Liver (tissue), 9 donors: ENCODE results near the gene FBXL13. TPM values are rescaled to one million over a fixed set of nuclear protein-coding genes. Genes with fewer than 3 reads are reported as not detected.

Experiments used
- DNase-seq: peaks from one replicate; pipeline ENCODE4 v3.0.0-alpha.2; 2017; ENCODE audit warnings: low spot score
- H3K27ac ChIP-seq, 2 donors: one replicate each; pipeline ENCODE4 v1.7.0; 2013; ENCODE audit warnings: inconsistent platforms in 2 of 2, low read length in 2 of 2, control low read depth in 1 of 2, low read depth in 1 of 2, mild to moderate bottlenecking in 1 of 2
- H3K27me3 ChIP-seq, 4 donors: one replicate each; pipeline versions ENCODE4 v1.6.1 to v1.7.0; 2013; ENCODE audit warnings: low read length in 3 of 4, inconsistent platforms in 1 of 4, mild to moderate bottlenecking in 1 of 4, moderate library complexity in 1 of 4; ENCODE audit not compliant: control insufficient read depth in 4 of 4, insufficient read depth in 4 of 4
- H3K36me3 ChIP-seq, 4 donors: one replicate each; pipeline versions ENCODE4 v1.6.1 to v1.7.0; 2013; ENCODE audit warnings: low read length in 3 of 4, mild to moderate bottlenecking in 3 of 4, low read depth in 1 of 4, moderate library complexity in 1 of 4; ENCODE audit not compliant: control insufficient read depth in 4 of 4, insufficient read depth in 3 of 4
- H3K4me1 ChIP-seq, 4 donors: one replicate each; pipeline versions ENCODE4 v1.6.1 to v1.7.0; 2013; ENCODE audit warnings: low read length in 3 of 4, mild to moderate bottlenecking in 3 of 4, moderate library complexity in 1 of 4; ENCODE audit not compliant: control insufficient read depth in 4 of 4, insufficient read depth in 4 of 4
- H3K4me3 ChIP-seq, 3 donors: one replicate each; pipeline versions ENCODE4 v1.6.1 to v1.7.0; 2013; ENCODE audit warnings: low read length in 3 of 3, control low read depth in 1 of 3, low read depth in 1 of 3, mild to moderate bottlenecking in 1 of 3
- H3K9ac ChIP-seq, 2 donors: one replicate each; pipeline ENCODE4 v1.7.0; 2013; ENCODE audit warnings: low read length in 2 of 2, mild to moderate bottlenecking in 2 of 2, moderate library complexity in 2 of 2, control low read depth in 1 of 2, low read depth in 1 of 2
- H3K9me3 ChIP-seq, 4 donors: one replicate each; pipeline versions ENCODE4 v1.6.1 to v1.7.0; 2013; ENCODE audit warnings: low read length in 3 of 4; ENCODE audit not compliant: control insufficient read depth in 4 of 4
- EGR1 ChIP-seq, 2 donors: IDR thresholded peaks; 2 replicates each; pipeline ENCODE4 v1.6.1; 2016 to 2018; ENCODE audit warnings: antibody characterized with exemption in 2 of 2, low read depth in 2 of 2
- FOXA1 ChIP-seq: IDR thresholded peaks from 2 replicates; pipeline ENCODE4 v1.6.1; 2016; ENCODE audit warnings: antibody characterized with exemption
- FOXA2 ChIP-seq: IDR thresholded peaks from 2 replicates; pipeline ENCODE4 v1.6.1; 2016; ENCODE audit warnings: antibody characterized with exemption
- GABPA ChIP-seq, 2 donors: IDR thresholded peaks in 1 of 2; conservative IDR thresholded peaks in 1 of 2; 2 replicates each; pipeline ENCODE4 v1.6.1; 2016; ENCODE audit warnings: antibody characterized with exemption in 2 of 2, mild to moderate bottlenecking in 1 of 2, moderate library complexity in 1 of 2
- HNF4A ChIP-seq, 2 donors: conservative IDR thresholded peaks; 2 replicates each; pipeline ENCODE4 v1.6.1; 2016; ENCODE audit warnings: antibody characterized with exemption in 2 of 2, mild to moderate bottlenecking in 2 of 2
- HNF4G ChIP-seq: IDR thresholded peaks from 2 replicates; pipeline ENCODE4 v1.6.1; 2016; ENCODE audit warnings: antibody characterized with exemption
- JUND ChIP-seq, 2 donors: IDR thresholded peaks; 2 replicates each; pipeline ENCODE4 v1.6.1; 2016; ENCODE audit warnings: antibody characterized with exemption in 2 of 2
- NR2F2 ChIP-seq: IDR thresholded peaks from 2 replicates; pipeline ENCODE4 v1.6.1; 2016; ENCODE audit warnings: antibody characterized with exemption
- RAD21 ChIP-seq, 2 donors: IDR thresholded peaks; 2 replicates each; pipeline ENCODE4 v1.6.1; 2016; ENCODE audit warnings: antibody characterized with exemption in 2 of 2, mild to moderate bottlenecking in 2 of 2
- RXRA ChIP-seq, 2 donors: IDR thresholded peaks; 2 replicates each; pipeline ENCODE4 v1.6.1; 2017 to 2018; ENCODE audit warnings: antibody characterized with exemption in 2 of 2, mild to moderate bottlenecking in 1 of 2
- SP1 ChIP-seq: IDR thresholded peaks from 2 replicates; pipeline ENCODE4 v1.6.1; 2018; ENCODE audit warnings: antibody characterized with exemption, mild to moderate bottlenecking
- TAF1 ChIP-seq: conservative IDR thresholded peaks from 2 replicates; pipeline ENCODE4 v1.6.1; 2016; ENCODE audit warnings: antibody characterized with exemption, mild to moderate bottlenecking
- YY1 ChIP-seq: IDR thresholded peaks from 2 replicates; pipeline ENCODE4 v1.6.1; 2016; ENCODE audit warnings: antibody characterized with exemption, mild to moderate bottlenecking
- WGBS: extraction: QIAGEN DNeasy Blood & Tissue Kit; methylation state at CpG from one replicate; pipeline ENCODE4 v1.1.7; 2013; 5-methylcytosine and 5-hydroxymethylcytosine counted together
- polyA plus RNA-seq, 2 donors: library from polyadenylated mRNA; stranded (reverse) in 1 of 2; unstranded in 1 of 2; fragments of 200-250 nt in 1 of 2; fragments of >200 nt in 1 of 2; fragmentation: Nextera tagmentation in 1 of 2; extraction: Ambion mirVana in 1 of 2; gene quantifications; one replicate each; pipeline versions ENCODE4 v1.2.1 to v1.2.3, GENCODE V29; 2013 to 2015
- total RNA-seq, 2 donors: library from RNA; depleted of rRNA; stranded (reverse); fragments of >200 nt; gene quantifications; one replicate each; pipeline ENCODE4 v1.2.3, GENCODE V29; 2014
- TF ChIP-seq, protein P1 (sequence below): IDR thresholded peaks from 2 replicates; pipeline ENCODE4 v1.6.1; 2016; ENCODE audit warnings: antibody characterized with exemption
- TF ChIP-seq, protein P2 (sequence below): fragments of 150-350 bp; IDR thresholded peaks from 2 replicates; pipeline ENCODE4 v1.5.1; 2017; ENCODE audit warnings: improper control_type of control experiment, low read depth, low read length; ENCODE audit not compliant: missing input control
- TF ChIP-seq, protein P3 (sequence below): IDR thresholded peaks from 2 replicates; pipeline ENCODE4 v1.6.1; 2016; ENCODE audit warnings: antibody characterized with exemption
- TF ChIP-seq, protein P4 (sequence below): IDR thresholded peaks from 2 replicates; pipeline ENCODE4 v1.6.1; 2016; ENCODE audit warnings: antibody characterized with exemption
- TF ChIP-seq, protein P5 (sequence below): IDR thresholded peaks from 2 replicates; pipeline ENCODE4 v1.6.1; 2016; ENCODE audit warnings: antibody characterized with exemption, mild to moderate bottlenecking
- donor health status: healthy.
- donor health status: healthy.
- donor health status: healthy.
- donor health status: healthy.
- donor health status: healthy.

Gene FBXL13
- total and polyA plus RNA-seq, 4 donors: 0.03 to 0.75 (median 0.70) TPM; not detected in 1

DNA sequence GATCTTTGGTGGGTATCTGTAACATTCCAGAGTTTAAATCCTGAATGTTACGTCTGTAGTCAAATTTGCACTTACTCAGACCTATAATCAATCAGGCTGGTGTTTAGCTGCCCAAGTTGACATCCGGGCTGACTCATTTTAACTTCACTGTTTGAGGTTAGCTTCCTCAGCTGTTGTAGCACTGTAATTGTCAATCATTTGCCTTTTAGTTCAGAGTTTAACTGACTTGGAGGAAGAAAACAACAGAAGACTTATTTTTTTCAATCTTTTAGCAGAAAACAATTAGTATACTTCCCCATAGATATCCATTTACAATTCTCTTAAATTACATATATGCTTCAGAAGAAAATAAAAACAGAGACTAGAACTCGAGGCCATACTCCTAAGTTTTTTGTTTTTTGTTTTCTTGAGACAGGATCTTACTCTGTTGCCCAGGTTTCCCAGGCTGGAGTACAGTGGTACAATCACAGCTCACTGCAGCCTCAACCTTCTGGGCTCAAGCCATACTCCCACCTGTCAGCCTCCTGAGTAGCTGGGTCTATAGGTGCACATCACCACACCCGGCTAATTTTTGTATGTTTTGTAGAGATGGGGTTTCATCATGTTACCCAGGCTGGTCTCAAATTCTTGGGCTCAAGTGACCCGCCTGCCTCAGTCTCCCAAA, 200.3 kb downstream of the FBXL13 start (continued):
- TF ChIP-seq, protein P1, sequence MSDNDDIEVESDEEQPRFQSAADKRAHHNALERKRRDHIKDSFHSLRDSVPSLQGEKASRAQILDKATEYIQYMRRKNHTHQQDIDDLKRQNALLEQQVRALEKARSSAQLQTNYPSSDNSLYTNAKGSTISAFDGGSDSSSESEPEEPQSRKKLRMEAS: no peak
- TF ChIP-seq TAF1 (no peak), RAD21 (IDR thresholded peaks at IDR 0.05) (no peak), NR2F2 (no peak), SP1 (no peak), FOXA1 (no peak), HNF4G (no peak)
- TF ChIP-seq, protein P2, sequence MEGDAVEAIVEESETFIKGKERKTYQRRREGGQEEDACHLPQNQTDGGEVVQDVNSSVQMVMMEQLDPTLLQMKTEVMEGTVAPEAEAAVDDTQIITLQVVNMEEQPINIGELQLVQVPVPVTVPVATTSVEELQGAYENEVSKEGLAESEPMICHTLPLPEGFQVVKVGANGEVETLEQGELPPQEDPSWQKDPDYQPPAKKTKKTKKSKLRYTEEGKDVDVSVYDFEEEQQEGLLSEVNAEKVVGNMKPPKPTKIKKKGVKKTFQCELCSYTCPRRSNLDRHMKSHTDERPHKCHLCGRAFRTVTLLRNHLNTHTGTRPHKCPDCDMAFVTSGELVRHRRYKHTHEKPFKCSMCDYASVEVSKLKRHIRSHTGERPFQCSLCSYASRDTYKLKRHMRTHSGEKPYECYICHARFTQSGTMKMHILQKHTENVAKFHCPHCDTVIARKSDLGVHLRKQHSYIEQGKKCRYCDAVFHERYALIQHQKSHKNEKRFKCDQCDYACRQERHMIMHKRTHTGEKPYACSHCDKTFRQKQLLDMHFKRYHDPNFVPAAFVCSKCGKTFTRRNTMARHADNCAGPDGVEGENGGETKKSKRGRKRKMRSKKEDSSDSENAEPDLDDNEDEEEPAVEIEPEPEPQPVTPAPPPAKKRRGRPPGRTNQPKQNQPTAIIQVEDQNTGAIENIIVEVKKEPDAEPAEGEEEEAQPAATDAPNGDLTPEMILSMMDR: no peak

DNA sequence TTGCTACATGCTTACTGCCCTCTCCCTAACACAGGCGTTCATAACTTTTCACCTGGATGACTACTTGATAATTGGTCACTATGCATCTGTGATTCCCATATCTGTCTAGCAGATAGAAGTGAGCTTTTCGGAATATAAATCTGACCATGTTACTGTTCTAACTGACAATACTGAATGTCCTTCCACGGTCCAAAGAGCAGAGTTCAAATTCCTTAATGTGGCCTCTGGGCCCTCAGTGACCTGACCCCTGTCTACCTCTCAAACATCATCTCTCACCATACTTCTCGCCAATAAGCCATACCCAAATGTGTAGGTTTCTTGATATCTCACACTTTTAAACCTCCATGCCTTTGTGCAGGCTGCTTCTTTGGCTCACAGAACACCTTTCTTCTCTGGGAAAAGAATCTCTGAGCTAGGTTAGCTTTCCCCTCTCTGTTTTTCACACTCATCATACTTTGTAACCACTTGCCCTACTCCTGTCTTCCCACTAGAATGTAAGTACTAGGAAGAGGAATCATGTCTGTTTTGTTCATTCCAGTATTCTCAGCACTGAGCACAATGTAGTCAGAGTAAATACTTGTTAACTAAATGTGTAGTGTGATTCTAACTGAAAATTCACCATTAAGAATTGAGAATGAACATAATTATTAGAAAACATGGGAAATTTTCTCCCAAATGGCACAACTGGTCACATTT, 201.0 kb downstream of the FBXL13 start:
- no peaks in the 10 kb centered on the region for H3K36me3 ChIP-seq
- TF ChIP-seq RAD21 (IDR thresholded peaks at IDR 0.05) (no peak), HNF4A (conservative IDR thresholded peaks at IDR 0.05) (peak in 1 of 2 donors; percentile 38)
- no peaks in the 10 kb centered on the region for H3K27me3 ChIP-seq
- H3K9ac ChIP-seq: no peak overlapping the region
- no peak overlapping the region for H3K4me3 ChIP-seq
- DNase-seq: no peak
- H3K27ac ChIP-seq: no peak overlapping the region
- no peaks in the 10 kb centered on the region for H3K4me1 ChIP-seq
- WGBS: 81% methylated on average over 4 of the region's 4 CpGs
- no peaks in the 10 kb centered on the region for H3K9me3 ChIP-seq

DNA sequence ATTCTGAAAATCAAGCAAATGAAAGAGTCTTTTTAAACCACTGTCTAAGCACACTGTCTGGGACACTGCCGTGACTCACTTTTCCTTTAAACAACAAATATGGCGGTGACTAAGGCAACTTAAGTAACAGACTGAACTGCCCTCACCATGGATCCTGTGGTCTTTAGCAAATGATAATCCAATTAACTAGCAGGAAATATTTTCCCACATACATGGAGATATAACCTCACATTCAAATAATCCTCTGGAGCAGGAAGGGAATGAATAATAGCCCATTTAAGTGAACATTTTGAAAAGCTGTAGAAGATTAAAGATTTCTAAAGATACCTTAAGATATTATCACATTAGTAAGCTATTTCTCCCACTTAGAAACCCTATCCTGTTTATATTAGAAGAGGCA, 202.1 kb downstream of the FBXL13 start:
- TF ChIP-seq, protein P3, sequence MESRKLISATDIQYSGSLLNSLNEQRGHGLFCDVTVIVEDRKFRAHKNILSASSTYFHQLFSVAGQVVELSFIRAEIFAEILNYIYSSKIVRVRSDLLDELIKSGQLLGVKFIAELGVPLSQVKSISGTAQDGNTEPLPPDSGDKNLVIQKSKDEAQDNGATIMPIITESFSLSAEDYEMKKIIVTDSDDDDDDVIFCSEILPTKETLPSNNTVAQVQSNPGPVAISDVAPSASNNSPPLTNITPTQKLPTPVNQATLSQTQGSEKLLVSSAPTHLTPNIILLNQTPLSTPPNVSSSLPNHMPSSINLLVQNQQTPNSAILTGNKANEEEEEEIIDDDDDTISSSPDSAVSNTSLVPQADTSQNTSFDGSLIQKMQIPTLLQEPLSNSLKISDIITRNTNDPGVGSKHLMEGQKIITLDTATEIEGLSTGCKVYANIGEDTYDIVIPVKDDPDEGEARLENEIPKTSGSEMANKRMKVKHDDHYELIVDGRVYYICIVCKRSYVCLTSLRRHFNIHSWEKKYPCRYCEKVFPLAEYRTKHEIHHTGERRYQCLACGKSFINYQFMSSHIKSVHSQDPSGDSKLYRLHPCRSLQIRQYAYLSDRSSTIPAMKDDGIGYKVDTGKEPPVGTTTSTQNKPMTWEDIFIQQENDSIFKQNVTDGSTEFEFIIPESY: no peak
- no peak for TF ChIP-seq FOXA1
- no peak for TF ChIP-seq HNF4A (conservative IDR thresholded peaks at IDR 0.05)
- TF ChIP-seq HNF4G: no peak
- no peak for TF ChIP-seq TAF1
- no peak for TF ChIP-seq YY1
- no peak for TF ChIP-seq GABPA (IDR thresholded peaks at IDR 0.05 in 1 of 2, conservative IDR thresholded peaks at IDR 0.05 in 1 of 2)
- no peak for TF ChIP-seq EGR1 (IDR thresholded peaks at IDR 0.05; ENCODE audit: low read depth in 2 of 2)
- TF ChIP-seq, protein P4, sequence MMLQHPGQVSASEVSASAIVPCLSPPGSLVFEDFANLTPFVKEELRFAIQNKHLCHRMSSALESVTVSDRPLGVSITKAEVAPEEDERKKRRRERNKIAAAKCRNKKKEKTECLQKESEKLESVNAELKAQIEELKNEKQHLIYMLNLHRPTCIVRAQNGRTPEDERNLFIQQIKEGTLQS: no peak
- no peak for TF ChIP-seq FOXA2
- TF ChIP-seq JUND (IDR thresholded peaks at IDR 0.05): no peak
- TF ChIP-seq, protein P1: no peak
- no peak for TF ChIP-seq SP1
- TF ChIP-seq NR2F2: no peak
- TF ChIP-seq, protein P2: no peak
- no peak for TF ChIP-seq RAD21 (IDR thresholded peaks at IDR 0.05)
- no peak for TF ChIP-seq RXRA (IDR thresholded peaks at IDR 0.05)
- TF ChIP-seq, protein P5, sequence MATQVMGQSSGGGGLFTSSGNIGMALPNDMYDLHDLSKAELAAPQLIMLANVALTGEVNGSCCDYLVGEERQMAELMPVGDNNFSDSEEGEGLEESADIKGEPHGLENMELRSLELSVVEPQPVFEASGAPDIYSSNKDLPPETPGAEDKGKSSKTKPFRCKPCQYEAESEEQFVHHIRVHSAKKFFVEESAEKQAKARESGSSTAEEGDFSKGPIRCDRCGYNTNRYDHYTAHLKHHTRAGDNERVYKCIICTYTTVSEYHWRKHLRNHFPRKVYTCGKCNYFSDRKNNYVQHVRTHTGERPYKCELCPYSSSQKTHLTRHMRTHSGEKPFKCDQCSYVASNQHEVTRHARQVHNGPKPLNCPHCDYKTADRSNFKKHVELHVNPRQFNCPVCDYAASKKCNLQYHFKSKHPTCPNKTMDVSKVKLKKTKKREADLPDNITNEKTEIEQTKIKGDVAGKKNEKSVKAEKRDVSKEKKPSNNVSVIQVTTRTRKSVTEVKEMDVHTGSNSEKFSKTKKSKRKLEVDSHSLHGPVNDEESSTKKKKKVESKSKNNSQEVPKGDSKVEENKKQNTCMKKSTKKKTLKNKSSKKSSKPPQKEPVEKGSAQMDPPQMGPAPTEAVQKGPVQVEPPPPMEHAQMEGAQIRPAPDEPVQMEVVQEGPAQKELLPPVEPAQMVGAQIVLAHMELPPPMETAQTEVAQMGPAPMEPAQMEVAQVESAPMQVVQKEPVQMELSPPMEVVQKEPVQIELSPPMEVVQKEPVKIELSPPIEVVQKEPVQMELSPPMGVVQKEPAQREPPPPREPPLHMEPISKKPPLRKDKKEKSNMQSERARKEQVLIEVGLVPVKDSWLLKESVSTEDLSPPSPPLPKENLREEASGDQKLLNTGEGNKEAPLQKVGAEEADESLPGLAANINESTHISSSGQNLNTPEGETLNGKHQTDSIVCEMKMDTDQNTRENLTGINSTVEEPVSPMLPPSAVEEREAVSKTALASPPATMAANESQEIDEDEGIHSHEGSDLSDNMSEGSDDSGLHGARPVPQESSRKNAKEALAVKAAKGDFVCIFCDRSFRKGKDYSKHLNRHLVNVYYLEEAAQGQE: no peak
- H3K9ac ChIP-seq: no peak overlapping the region
- no peak for DNase-seq

More for the DNA sequence above, 202.1 kb downstream of the FBXL13 start:
- Histone ChIP-seq H3K27me3 (no peaks in the 10 kb centered on the region), H3K4me3 (no peak overlapping the region), H3K4me1 (no peaks in the 10 kb centered on the region), H3K9me3 (no peaks in the 10 kb centered on the region), H3K36me3 (no peaks in the 10 kb centered on the region), H3K27ac (no peak overlapping the region)
- WGBS: 98% methylated on average over 2 of the region's 2 CpGs
